Hippocampal formation (tissue), 2 donors: ENCODE results near the gene RHOBTB1.
"Not testable (repeated sequence)": the region's sequence is repeated elsewhere in the genome, so short reads cannot be mapped to it uniquely, and the experiment has no call there.

Source experiments
- DNase-seq, 2 donors: peaks; one replicate each; lab custom pipeline; 2025; lab: John Stamatoyannopoulos, UW

The RHOBTB1 gene

DNA sequence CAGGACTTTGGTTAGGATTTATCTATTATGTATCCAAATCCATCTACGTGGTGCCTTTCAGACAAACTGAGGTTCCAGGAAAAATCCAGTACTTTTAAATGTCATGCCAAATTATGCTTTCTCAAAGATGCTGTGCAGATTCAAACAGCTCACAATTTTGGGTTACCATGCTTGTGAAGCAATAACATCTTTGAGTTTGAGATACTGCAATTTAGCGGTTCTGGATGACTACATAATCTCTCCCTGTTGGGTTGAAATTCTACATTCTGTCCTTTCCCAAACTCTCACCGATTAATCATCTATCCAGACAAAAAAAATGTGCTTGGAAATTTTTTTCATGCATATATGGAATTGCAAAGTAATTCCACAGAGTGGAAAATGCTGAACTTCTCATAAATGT, 3.5 kb downstream of the RHOBTB1 start:
- no peak for DNase-seq

GRCh38 chr10:60937784-60938654, 6.0 kb downstream of the RHOBTB1 start:
- no peak for DNase-seq

GRCh38 chr10:60937022-60937421, 7.0 kb downstream of the RHOBTB1 start:
- no peak for DNase-seq

- DNase-seq = no peak
Measured at GRCh38 chr10:60934215-60935175, 9.5 kb downstream of the RHOBTB1 start.

- no peak for DNase-seq
Measured at GRCh38 chr10:60932756-60933155, 11.2 kb downstream of the RHOBTB1 start.

DNA sequence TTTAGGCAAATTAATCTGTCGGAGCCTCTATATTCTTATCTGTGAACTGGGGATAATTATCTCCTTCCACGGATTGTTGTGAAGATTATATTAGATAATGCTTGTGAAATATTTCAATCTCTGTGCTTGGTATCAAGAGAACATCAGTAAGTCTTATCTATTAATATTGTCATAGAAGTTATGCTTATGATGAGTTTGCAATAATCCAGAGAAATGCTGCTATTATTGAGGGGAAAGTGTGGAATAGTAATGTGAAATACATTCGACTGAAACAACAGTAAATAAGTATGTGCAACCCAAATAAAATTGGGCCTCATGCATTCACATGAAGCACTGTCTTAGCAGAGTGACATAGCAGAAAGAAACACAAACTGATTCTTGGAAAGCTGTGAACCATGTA, 13.7 kb downstream of the RHOBTB1 start:
- DNase-seq = no peak

GRCh38 chr10:60921633-60922032, 22.4 kb downstream of the RHOBTB1 start:
- no peak for DNase-seq

DNA sequence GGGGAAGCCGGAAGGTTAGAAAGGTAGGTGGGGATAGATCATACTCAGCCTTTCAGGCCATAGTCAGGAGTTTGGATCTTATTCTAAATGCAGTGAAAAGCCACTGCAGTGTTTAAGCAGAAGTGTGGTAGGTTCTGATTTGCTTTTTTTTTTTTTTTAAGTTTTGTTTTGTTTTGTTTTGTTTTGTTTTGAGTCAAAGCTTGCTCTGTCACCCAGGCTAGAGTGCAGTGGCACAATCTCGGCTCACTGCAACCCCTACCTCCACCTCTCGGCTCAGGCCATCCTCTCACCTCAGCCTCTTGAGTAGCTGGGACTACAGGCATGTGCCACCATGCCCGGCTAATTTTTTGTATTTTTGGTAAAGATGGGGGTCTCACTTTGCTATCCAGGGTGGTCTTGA, 23.5 kb downstream of the RHOBTB1 start:
- DNase-seq = no peak

DNA sequence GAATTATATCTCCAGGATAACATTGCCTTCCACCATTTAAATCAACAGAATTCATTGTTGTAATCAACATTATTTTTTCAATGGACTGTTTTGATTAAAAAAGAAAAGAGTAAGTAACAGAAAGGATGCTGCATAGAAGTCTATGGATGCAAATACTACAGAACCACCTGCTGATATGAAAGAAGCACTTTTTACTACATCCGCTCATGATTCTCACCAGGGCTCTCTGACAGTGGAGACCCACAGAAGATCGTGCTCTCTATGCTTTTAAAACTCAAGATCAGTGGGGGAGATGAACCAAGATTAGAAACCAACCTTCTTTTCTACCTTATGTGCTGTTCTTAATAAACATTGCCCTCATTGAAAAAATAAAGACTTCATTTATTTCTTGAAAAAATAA, 24.4 kb downstream of the RHOBTB1 start:
- no peak for DNase-seq

GRCh38 chr10:60917331-60918280, 26.4 kb downstream of the RHOBTB1 start:
- DNase-seq = no peak

DNA sequence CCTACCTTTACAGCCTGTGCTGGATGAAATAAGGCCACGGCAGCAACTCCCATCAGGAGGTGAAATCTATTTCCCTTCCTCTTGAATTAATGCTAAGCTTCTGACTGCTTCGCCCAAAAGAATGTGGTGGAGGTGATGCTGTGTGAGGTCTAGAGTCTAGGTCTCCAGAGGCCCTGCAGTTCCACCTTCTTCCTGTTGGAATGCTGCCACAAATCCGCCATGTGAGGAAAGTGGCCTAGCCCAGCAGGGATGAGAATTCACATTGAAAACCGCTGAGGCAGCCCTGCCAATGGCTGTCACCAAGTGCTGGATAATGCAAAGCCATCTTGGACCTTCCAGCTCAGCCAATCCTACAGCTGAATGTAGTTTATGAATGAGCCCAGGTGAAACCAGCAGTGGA, 28.0 kb downstream of the RHOBTB1 start:
- no peak for DNase-seq

DNA sequence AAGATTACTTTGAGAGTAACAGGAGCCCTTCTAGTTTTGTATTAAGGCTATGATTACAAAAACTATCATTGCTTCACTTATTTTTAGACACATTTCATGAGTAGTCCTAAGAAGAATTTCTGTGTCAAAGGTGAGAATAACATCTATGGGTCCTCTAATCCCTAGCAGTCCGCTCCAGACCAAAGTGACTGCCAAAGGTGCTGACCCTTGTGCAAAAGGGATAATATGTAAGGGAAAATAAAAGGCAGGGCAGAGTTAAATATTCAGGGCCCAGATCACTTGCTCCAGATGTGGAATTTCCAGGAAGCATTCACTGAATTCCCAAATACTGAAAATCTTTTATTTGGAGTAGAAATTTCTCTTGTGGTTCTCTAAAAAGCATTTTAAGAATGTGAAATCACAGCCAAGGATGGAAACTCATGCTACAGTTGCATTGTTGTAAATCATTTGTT, 29.3 kb downstream of the RHOBTB1 start:
- no peak for DNase-seq

DNA sequence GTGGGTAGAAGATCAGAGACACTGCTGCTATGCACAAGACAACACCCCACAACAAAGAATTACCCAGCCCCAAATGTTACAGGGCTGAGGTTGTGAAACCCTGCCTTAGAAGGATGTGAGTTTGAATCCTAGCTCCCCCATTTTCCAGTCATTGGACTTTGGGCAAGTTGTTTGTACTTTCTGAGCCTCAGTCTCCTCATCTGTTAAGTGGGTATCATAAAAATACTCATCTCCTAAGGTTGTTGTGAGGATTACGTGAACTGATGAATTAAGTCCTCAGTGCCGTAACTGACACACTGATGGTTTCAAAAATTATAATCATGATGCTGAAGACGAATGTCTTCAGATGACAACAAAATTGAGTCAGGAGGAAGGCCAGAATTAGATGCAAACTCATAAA, 30.3 kb downstream of the RHOBTB1 start:
- no peak for DNase-seq

DNA sequence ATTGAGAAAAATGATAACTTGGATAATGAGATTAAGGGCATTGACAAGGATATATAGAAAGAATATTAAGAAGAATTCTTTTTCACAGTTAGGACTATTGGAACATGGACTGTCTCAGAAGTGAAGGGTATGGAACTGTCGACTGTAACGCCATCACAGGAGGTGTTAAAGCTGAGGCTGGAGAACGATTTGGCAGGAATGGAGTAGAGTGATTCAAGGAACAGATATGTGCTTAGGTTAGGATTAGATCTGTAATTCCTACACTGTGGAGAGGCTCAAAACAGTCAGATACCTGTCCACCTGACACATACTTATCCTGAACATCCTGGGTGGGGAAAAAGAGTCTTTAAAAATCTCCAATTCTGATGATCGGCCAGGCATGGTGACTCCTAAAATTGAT, 30.9 kb downstream of the RHOBTB1 start:
- DNase-seq = no peak

DNA sequence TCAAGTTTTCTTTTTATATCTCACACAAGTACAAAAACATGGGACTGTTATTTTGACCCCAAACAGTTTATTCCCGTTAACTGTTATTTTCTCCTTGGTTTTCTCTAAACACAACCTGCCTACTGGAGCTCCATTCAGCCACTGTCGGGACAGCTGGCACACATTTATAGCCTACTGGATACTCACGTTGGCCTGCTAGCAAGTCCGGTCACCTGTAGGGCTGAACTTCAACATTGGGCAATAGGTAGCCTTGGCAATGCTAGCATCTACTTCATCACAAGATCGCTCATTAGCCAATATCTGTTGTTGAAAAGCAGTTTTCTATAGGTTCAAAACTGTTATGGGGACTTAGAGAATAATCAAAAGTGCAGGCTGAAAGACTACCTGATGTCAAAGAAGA, 32.3 kb downstream of the RHOBTB1 start:
- DNase-seq = no peak

- no peak for DNase-seq
Measured at GRCh38 chr10:60911216-60911615, 32.8 kb downstream of the RHOBTB1 start.

DNA sequence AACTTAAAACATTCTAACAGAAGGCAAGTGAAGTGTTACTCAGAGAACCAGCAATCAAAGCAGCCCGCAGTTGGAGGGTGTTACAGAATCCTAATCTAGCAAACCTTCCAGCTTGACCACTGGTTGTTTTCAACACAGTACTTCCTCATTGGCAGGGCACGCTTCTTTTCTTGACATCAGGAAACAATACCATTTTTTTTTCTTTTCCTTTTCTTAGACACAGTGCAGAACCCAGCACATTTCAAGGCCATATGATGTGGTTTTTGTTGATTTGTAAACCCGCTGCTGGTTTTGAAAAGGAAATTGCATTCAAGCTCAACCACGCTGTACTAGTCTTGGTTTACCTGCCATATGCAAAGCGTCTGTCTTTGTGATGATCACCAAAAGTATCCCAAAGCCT, 33.4 kb downstream of the RHOBTB1 start:
- no peak for DNase-seq

- no peak for DNase-seq
Measured at GRCh38 chr10:60908896-60909295, 35.1 kb downstream of the RHOBTB1 start.

GRCh38 chr10:60908031-60908430, 36.0 kb downstream of the RHOBTB1 start:
- no peak for DNase-seq

- no peak for DNase-seq
Measured at GRCh38 chr10:60907236-60907635, 36.7 kb downstream of the RHOBTB1 start.

GRCh38 chr10:60906825-60907224, 37.2 kb downstream of the RHOBTB1 start:
- not testable (repeated sequence) for DNase-seq

DNA sequence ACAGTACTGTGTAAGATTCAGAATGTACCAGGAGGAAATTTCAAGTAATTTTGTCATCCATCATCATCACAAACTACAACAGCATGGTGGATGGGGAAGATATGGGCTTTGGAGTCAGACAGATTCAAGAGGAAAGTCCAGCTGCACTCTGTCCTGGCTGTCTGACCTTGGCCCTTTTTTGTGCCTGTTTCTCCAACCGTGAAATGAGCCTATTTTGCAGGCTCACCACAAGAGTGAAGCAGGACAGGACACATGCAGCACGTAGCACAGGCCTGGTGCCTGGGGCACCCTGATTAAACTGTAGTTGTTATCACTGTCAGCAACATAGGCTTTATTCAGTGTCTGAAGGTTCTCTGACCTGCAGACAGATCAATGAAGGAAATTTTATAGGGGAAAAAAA, 37.6 kb downstream of the RHOBTB1 start:
- DNase-seq = no peak
